ENCODE measurements around the gene CELSR2.

DNA sequence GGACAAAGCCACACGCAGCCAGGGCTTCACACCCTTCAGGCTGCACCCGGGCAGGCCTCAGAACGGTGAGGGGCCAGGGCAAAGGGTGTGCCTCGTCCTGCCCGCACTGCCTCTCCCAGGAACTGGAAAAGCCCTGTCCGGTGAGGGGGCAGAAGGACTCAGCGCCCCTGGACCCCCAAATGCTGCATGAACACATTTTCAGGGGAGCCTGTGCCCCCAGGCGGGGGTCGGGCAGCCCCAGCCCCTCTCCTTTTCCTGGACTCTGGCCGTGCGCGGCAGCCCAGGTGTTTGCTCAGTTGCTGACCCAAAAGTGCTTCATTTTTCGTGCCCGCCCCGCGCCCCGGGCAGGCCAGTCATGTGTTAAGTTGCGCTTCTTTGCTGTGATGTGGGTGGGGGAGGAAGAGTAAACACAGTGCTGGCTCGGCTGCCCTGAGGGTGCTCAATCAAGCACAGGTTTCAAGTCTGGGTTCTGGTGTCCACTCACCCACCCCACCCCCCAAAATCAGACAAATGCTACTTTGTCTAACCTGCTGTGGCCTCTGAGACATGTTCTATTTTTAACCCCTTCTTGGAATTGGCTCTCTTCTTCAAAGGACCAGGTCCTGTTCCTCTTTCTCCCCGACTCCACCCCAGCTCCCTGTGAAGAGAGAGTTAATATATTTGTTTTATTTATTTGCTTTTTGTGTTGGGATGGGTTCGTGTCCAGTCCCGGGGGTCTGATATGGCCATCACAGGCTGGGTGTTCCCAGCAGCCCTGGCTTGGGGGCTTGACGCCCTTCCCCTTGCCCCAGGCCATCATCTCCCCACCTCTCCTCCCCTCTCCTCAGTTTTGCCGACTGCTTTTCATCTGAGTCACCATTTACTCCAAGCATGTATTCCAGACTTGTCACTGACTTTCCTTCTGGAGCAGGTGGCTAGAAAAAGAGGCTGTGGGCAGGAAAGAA lies 25.5 kb downstream of the CELSR2 start:
- TF ChIP-seq POLR2AphosphoS5 (IDR thresholded peaks at IDR 0.05), result no peak
- TF ChIP-seq, protein P1, sequence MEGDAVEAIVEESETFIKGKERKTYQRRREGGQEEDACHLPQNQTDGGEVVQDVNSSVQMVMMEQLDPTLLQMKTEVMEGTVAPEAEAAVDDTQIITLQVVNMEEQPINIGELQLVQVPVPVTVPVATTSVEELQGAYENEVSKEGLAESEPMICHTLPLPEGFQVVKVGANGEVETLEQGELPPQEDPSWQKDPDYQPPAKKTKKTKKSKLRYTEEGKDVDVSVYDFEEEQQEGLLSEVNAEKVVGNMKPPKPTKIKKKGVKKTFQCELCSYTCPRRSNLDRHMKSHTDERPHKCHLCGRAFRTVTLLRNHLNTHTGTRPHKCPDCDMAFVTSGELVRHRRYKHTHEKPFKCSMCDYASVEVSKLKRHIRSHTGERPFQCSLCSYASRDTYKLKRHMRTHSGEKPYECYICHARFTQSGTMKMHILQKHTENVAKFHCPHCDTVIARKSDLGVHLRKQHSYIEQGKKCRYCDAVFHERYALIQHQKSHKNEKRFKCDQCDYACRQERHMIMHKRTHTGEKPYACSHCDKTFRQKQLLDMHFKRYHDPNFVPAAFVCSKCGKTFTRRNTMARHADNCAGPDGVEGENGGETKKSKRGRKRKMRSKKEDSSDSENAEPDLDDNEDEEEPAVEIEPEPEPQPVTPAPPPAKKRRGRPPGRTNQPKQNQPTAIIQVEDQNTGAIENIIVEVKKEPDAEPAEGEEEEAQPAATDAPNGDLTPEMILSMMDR (IDR thresholded peaks at IDR 0.05 in 8 of 11, conservative IDR thresholded peaks at IDR 0.05 in 3 of 11), result no peak
- TF ChIP-seq POLR2A (IDR thresholded peaks at IDR 0.05), result no peak

Data from spleen (tissue), 7 donors.